HL-60 (cell line): ENCODE data around the gene PCBP2.

Experiments
- REST ChIP-seq: IDR thresholded peaks from 2 replicates; pipeline ENCODE4 v1.6.1; 2012; ENCODE audit warnings: low read depth; ENCODE audit not compliant: insufficient replicate concordance
- TF ChIP-seq, protein P1 (sequence below): IDR thresholded peaks from one replicate; pipeline ENCODE4 v1.5.1; 2011; ENCODE audit warnings: low read length, control low read depth, inconsistent platforms; ENCODE audit not compliant: insufficient read depth

- TF ChIP-seq, protein P1, sequence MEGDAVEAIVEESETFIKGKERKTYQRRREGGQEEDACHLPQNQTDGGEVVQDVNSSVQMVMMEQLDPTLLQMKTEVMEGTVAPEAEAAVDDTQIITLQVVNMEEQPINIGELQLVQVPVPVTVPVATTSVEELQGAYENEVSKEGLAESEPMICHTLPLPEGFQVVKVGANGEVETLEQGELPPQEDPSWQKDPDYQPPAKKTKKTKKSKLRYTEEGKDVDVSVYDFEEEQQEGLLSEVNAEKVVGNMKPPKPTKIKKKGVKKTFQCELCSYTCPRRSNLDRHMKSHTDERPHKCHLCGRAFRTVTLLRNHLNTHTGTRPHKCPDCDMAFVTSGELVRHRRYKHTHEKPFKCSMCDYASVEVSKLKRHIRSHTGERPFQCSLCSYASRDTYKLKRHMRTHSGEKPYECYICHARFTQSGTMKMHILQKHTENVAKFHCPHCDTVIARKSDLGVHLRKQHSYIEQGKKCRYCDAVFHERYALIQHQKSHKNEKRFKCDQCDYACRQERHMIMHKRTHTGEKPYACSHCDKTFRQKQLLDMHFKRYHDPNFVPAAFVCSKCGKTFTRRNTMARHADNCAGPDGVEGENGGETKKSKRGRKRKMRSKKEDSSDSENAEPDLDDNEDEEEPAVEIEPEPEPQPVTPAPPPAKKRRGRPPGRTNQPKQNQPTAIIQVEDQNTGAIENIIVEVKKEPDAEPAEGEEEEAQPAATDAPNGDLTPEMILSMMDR: no peak
- no peak for TF ChIP-seq REST
Measured at GRCh38 chr12:53461059-53461458, 9.2 kb downstream of the PCBP2 start.
